HEK293 (cell line): Measurements from ENCODE around the gene SH3PXD2B.

ENCODE experiments used
- CTCF ChIA-PET: fragments of 350-600 bp; formaldehyde crosslinking; extraction: SDS; loops from one replicate; lab custom pipeline; 2021; ENCODE audit warnings: antibody characterized with exemption; lab: Yijun Ruan, JAX
- POLR2A ChIA-PET: fragments of 300-600 bp; formaldehyde crosslinking; extraction: SDS; loops from one replicate; lab custom pipeline; 2020; ENCODE audit warnings: antibody characterized with exemption, inconsistent platforms; lab: Yijun Ruan, JAX
- H3K27ac ChIP-seq: fragments of 200-500 bp; sonication (Bioruptor generic); 2 replicates; pipeline ENCODE4 v1.5.1; 2014; ENCODE audit warnings: low read depth, low read length, control low read depth, inconsistent platforms; ENCODE audit errors: extremely low read depth
- H3K36me3 ChIP-seq, 2 experiments: fragments of 200-500 bp in 1 of 2; sonication (Bioruptor generic) in 1 of 2; 1 replicate in 1 of 2; 2 replicates in 1 of 2; pipeline ENCODE4 v1.5.1; 2014 to 2017; ENCODE audit warnings: inconsistent platforms in 2 of 2, low read length in 2 of 2; ENCODE audit not compliant: control insufficient read depth in 2 of 2, insufficient read depth in 1 of 2
- H3K4me1 ChIP-seq: fragments of 200-500 bp; sonication (Bioruptor generic); 2 replicates; pipeline ENCODE4 v1.5.1; 2014; ENCODE audit warnings: mild to moderate bottlenecking, low read length, inconsistent platforms; ENCODE audit not compliant: control insufficient read depth, insufficient read depth
- H3K4me3 ChIP-seq: 2 replicates; pipeline ENCODE4 v1.5.1; 2011; ENCODE audit warnings: low read depth, mild to moderate bottlenecking, control low read depth, low read length, moderate library complexity
- H3K9me3 ChIP-seq: fragments of 200-500 bp; sonication (Bioruptor generic); 2 replicates; pipeline ENCODE4 v1.5.1; 2014; ENCODE audit warnings: low read depth, low read length, inconsistent platforms; ENCODE audit not compliant: control insufficient read depth, insufficient read depth
- GLI4 ChIP-seq: fragments of 450-650 bp; formaldehyde crosslinking; IDR thresholded peaks from 2 replicates; pipeline ENCODE4 v1.5.1; 2016; ENCODE audit warnings: missing biosample characterization, missing genetic modification characterization
- KLF8 ChIP-seq: fragments of 450-650 bp; formaldehyde crosslinking; IDR thresholded peaks from 2 replicates; pipeline ENCODE4 v1.5.1; 2016; ENCODE audit warnings: missing biosample characterization, missing genetic modification characterization
- SETDB1 ChIP-seq: IDR thresholded peaks from one replicate; pipeline ENCODE4 v1.6.1; 2017; ENCODE audit warnings: mild to moderate bottlenecking, low read length, moderate library complexity, mixed read lengths; ENCODE audit not compliant: insufficient read length
- SP7 ChIP-seq: fragments of 450-650 bp; formaldehyde crosslinking; IDR thresholded peaks from 2 replicates; pipeline ENCODE4 v1.5.1; 2016; ENCODE audit warnings: missing biosample characterization, missing genetic modification characterization
- ZBTB21 ChIP-seq: fragments of 450-650 bp; formaldehyde crosslinking; IDR thresholded peaks from 2 replicates; pipeline ENCODE4 v1.5.1; 2017; ENCODE audit warnings: missing biosample characterization, missing genetic modification characterization
- ZFHX2 ChIP-seq: fragments of 450-650 bp; formaldehyde crosslinking; conservative IDR thresholded peaks from 2 replicates; pipeline ENCODE4 v1.5.1; 2016; ENCODE audit warnings: missing biosample characterization, missing genetic modification characterization
- ZNF138 ChIP-seq: fragments of 450-650 bp; formaldehyde crosslinking; IDR thresholded peaks from 2 replicates; pipeline ENCODE4 v1.5.1; 2016; ENCODE audit warnings: missing biosample characterization, missing genetic modification characterization, borderline replicate concordance
- ZNF16 ChIP-seq: fragments of 450-650 bp; formaldehyde crosslinking; IDR thresholded peaks from 2 replicates; pipeline ENCODE4 v1.5.1; 2016; ENCODE audit warnings: low read depth, missing biosample characterization, missing genetic modification characterization
- ZNF248 ChIP-seq: fragments of 450-650 bp; formaldehyde crosslinking; IDR thresholded peaks from 2 replicates; pipeline ENCODE4 v1.5.1; 2017; ENCODE audit warnings: missing biosample characterization, missing genetic modification characterization
- ZNF324 ChIP-seq: fragments of 450-650 bp; formaldehyde crosslinking; IDR thresholded peaks from 2 replicates; pipeline ENCODE4 v1.5.1; 2016; ENCODE audit warnings: missing biosample characterization, missing genetic modification characterization
- ZNF366 ChIP-seq: fragments of 450-650 bp; formaldehyde crosslinking; conservative IDR thresholded peaks from 2 replicates; pipeline ENCODE4 v1.5.1; 2016; ENCODE audit warnings: missing biosample characterization, missing genetic modification characterization
- ZNF658 ChIP-seq: fragments of 450-650 bp; formaldehyde crosslinking; IDR thresholded peaks from 2 replicates; pipeline ENCODE4; 2016; ENCODE audit warnings: missing biosample characterization, missing genetic modification characterization
- TF ChIP-seq, protein P1 (sequence below): fragments of 450-650 bp; formaldehyde crosslinking; optimal IDR thresholded peaks from 2 replicates; pipeline ENCODE3; 2016; ENCODE audit warnings: missing biosample characterization, mild to moderate bottlenecking, missing genetic modification characterization
- TF ChIP-seq, protein P2 (sequence below): fragments of 450-650 bp; formaldehyde crosslinking; IDR thresholded peaks from 2 replicates; pipeline ENCODE4 v1.5.1; 2016; ENCODE audit warnings: missing biosample characterization, missing genetic modification characterization
- TF ChIP-seq, protein P3 (sequence below): fragments of 450-650 bp; formaldehyde crosslinking; conservative IDR thresholded peaks from 2 replicates; pipeline ENCODE4 v1.5.1; 2016; ENCODE audit warnings: low read depth, missing biosample characterization, missing genetic modification characterization
- TF ChIP-seq, protein P4 (sequence below): fragments of 450-650 bp; formaldehyde crosslinking; IDR thresholded peaks from 2 replicates; pipeline ENCODE4 v1.5.1; 2016; ENCODE audit warnings: missing biosample characterization, missing genetic modification characterization
- TF ChIP-seq, protein P5 (sequence below): fragments of 450-650 bp; formaldehyde crosslinking; IDR thresholded peaks from 2 replicates; pipeline ENCODE4 v1.5.1; 2016; ENCODE audit warnings: missing biosample characterization, missing genetic modification characterization

The SH3PXD2B gene

DNA sequence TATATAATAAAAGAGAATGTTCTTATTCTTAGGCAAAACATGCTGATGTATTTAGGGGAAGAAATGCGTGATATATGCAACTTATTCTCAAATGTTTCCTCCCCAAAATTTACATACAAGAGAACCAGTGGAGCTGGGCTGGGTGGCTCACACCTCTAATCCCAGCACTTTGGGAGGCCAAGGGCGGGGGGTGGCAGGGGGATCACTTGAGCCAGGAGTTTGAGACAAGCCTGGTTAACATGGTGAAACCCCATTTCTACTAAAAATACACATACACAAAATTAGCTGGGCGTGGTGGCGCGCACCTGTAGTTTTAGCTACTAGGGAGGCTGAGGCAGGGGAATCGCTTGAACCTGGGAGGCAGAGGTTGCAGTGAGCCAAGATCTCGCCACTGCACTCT lies 143.3 kb downstream of the SH3PXD2B start:
- TF ChIP-seq GLI4 (tag by site-specific recombination): no peak
- no peak for TF ChIP-seq ZNF658 (tag by site-specific recombination)
- TF ChIP-seq ZNF248: no peak
- no peak overlapping the region for H3K4me3 ChIP-seq
- POLR2A ChIA-PET: no interaction called here
- no peaks in the 10 kb centered on the region for H3K36me3 ChIP-seq
- CTCF ChIA-PET: no interaction called here
- no peaks in the 10 kb centered on the region for H3K9me3 ChIP-seq
- H3K27ac ChIP-seq: no peak overlapping the region
- H3K4me1 ChIP-seq: 0 out of 2 replicates have a peak, but pooled peaks cover 3% of the 10 kb centered on the region

DNA sequence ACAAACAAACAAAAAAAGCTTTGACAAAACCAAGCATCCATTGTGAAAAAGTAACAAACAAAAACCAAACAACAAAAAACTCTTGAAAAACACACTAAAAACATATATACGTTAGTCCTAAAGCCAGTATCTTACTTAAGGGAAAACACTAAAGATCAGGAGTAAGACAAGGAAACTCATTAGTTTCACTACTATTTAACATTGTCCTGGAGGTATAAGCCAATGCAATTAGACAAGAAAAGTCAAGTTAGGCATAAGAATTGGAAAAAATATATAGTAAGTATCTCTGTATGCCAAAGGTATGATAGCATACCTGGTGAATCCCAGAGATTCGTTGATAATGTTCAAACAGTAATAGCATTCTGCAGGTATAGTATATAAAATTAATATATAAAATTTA lies 148.9 kb downstream of the SH3PXD2B start:
- Histone ChIP-seq H3K27ac (no peak overlapping the region), H3K9me3 (no peaks in the 10 kb centered on the region), H3K4me1 (no peaks in the 10 kb centered on the region), H3K4me3 (no peak overlapping the region), H3K36me3 (no peaks in the 10 kb centered on the region)
- CTCF ChIA-PET: interaction anchor here (0.6 kb wide), 1 partner anchor 416 kb away, joined by 3 read pairs; no protein-coding TSS in a partner anchor
- POLR2A ChIA-PET: no interaction called here
- TF ChIP-seq ZNF324 (no peak), SETDB1 (peak; percentile 87)
- TF ChIP-seq, protein P1, sequence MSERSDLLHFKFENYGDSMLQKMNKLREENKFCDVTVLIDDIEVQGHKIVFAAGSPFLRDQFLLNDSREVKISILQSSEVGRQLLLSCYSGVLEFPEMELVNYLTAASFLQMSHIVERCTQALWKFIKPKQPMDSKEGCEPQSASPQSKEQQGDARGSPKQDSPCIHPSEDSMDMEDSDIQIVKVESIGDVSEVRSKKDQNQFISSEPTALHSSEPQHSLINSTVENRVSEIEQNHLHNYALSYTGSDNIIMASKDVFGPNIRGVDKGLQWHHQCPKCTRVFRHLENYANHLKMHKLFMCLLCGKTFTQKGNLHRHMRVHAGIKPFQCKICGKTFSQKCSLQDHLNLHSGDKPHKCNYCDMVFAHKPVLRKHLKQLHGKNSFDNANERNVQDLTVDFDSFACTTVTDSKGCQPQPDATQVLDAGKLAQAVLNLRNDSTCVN: no peak
- TF ChIP-seq, protein P2, sequence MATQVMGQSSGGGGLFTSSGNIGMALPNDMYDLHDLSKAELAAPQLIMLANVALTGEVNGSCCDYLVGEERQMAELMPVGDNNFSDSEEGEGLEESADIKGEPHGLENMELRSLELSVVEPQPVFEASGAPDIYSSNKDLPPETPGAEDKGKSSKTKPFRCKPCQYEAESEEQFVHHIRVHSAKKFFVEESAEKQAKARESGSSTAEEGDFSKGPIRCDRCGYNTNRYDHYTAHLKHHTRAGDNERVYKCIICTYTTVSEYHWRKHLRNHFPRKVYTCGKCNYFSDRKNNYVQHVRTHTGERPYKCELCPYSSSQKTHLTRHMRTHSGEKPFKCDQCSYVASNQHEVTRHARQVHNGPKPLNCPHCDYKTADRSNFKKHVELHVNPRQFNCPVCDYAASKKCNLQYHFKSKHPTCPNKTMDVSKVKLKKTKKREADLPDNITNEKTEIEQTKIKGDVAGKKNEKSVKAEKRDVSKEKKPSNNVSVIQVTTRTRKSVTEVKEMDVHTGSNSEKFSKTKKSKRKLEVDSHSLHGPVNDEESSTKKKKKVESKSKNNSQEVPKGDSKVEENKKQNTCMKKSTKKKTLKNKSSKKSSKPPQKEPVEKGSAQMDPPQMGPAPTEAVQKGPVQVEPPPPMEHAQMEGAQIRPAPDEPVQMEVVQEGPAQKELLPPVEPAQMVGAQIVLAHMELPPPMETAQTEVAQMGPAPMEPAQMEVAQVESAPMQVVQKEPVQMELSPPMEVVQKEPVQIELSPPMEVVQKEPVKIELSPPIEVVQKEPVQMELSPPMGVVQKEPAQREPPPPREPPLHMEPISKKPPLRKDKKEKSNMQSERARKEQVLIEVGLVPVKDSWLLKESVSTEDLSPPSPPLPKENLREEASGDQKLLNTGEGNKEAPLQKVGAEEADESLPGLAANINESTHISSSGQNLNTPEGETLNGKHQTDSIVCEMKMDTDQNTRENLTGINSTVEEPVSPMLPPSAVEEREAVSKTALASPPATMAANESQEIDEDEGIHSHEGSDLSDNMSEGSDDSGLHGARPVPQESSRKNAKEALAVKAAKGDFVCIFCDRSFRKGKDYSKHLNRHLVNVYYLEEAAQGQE: no peak

DNA sequence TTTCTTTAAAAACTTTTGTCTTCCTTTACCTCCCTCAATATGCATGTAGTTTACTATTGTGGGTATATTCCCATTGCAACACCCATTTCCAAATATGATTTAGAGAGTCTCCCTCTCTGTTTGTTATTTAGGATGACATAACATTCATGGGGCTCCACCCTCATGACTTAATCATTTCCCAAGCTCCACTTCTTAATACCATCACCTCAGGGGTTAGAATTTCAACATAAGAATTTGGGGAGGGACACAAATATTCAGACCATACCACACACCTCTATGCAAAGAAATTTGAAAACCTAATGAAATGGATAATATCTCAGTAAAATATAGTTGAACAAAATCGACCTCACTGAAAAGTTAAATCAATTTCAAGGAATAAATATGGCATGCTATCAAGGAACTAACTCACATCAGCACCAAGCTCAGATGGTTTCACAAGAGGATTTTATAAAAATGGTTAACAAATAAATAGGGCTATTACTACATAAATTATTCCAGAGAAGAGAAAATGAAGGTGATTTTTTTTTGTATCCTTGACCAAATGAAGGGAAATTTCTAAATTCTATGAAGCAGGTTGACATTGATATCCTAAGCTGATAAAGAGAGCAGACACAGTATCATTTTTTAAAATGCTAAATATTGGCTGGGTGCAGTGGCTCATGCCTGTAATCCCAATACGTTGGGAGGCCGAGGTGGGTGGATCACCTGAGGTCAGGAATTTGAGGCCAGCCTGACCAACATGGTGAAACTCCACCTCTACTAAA lies 150.6 kb downstream of the SH3PXD2B start:
- peaks cover 4% of the 10 kb centered on the region; the same call in 1 of the 2 replicates for H3K4me1 ChIP-seq
- no peak overlapping the region for H3K4me3 ChIP-seq
- no peaks in the 10 kb centered on the region for H3K9me3 ChIP-seq
- no peaks in the 10 kb centered on the region for H3K36me3 ChIP-seq
- POLR2A ChIA-PET: no interaction called here
- H3K27ac ChIP-seq: no peak overlapping the region
- CTCF ChIA-PET: interaction anchor here (0.6 kb wide), 2 partner anchors 183 to 789 kb away, joined by 5 read pairs; no protein-coding TSS in a partner anchor
- TF ChIP-seq ZNF16: no peak
- TF ChIP-seq ZFHX2 (tag by site-specific recombination): no peak
- TF ChIP-seq ZNF366 (tag by site-specific recombination): peak; percentile 51; the same call in 1 of the 2 replicates
- TF ChIP-seq ZBTB21 (tag by site-specific recombination): peak; percentile 68
- TF ChIP-seq ZNF324: peak; percentile 38; the same call in 1 of the 2 replicates
- TF ChIP-seq ZNF138 (tag by site-specific recombination): no peak
- TF ChIP-seq, protein P3, sequence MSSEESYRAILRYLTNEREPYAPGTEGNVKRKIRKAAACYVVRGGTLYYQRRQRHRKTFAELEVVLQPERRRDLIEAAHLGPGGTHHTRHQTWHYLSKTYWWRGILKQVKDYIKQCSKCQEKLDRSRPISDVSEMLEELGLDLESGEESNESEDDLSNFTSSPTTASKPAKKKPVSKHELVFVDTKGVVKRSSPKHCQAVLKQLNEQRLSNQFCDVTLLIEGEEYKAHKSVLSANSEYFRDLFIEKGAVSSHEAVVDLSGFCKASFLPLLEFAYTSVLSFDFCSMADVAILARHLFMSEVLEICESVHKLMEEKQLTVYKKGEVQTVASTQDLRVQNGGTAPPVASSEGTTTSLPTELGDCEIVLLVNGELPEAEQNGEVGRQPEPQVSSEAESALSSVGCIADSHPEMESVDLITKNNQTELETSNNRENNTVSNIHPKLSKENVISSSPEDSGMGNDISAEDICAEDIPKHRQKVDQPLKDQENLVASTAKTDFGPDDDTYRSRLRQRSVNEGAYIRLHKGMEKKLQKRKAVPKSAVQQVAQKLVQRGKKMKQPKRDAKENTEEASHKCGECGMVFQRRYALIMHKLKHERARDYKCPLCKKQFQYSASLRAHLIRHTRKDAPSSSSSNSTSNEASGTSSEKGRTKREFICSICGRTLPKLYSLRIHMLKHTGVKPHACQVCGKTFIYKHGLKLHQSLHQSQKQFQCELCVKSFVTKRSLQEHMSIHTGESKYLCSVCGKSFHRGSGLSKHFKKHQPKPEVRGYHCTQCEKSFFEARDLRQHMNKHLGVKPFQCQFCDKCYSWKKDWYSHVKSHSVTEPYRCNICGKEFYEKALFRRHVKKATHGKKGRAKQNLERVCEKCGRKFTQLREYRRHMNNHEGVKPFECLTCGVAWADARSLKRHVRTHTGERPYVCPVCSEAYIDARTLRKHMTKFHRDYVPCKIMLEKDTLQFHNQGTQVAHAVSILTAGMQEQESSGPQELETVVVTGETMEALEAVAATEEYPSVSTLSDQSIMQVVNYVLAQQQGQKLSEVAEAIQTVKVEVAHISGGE (tag by site-specific recombination): 0 out of 2 replicates have a peak, but pooled peaks have one; percentile 3
- TF ChIP-seq SP7 (tag by site-specific recombination): peak; percentile 57; the same call in 1 of the 2 replicates
- TF ChIP-seq, protein P4, sequence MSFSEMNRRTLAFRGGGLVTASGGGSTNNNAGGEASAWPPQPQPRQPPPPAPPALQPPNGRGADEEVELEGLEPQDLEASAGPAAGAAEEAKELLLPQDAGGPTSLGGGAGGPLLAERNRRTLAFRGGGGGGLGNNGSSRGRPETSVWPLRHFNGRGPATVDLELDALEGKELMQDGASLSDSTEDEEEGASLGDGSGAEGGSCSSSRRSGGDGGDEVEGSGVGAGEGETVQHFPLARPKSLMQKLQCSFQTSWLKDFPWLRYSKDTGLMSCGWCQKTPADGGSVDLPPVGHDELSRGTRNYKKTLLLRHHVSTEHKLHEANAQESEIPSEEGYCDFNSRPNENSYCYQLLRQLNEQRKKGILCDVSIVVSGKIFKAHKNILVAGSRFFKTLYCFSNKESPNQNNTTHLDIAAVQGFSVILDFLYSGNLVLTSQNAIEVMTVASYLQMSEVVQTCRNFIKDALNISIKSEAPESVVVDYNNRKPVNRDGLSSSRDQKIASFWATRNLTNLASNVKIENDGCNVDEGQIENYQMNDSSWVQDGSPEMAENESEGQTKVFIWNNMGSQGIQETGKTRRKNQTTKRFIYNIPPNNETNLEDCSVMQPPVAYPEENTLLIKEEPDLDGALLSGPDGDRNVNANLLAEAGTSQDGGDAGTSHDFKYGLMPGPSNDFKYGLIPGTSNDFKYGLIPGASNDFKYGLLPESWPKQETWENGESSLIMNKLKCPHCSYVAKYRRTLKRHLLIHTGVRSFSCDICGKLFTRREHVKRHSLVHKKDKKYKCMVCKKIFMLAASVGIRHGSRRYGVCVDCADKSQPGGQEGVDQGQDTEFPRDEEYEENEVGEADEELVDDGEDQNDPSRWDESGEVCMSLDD (tag by site-specific recombination): 0 out of 2 replicates have a peak, but pooled peaks have one; percentile 13
- TF ChIP-seq, protein P5, sequence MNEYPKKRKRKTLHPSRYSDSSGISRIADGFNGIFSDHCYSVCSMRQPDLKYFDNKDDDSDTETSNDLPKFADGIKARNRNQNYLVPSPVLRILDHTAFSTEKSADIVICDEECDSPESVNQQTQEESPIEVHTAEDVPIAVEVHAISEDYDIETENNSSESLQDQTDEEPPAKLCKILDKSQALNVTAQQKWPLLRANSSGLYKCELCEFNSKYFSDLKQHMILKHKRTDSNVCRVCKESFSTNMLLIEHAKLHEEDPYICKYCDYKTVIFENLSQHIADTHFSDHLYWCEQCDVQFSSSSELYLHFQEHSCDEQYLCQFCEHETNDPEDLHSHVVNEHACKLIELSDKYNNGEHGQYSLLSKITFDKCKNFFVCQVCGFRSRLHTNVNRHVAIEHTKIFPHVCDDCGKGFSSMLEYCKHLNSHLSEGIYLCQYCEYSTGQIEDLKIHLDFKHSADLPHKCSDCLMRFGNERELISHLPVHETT (tag by site-specific recombination): no peak
- TF ChIP-seq KLF8 (tag by site-specific recombination): peak; percentile 53; the same call in 1 of the 2 replicates
